Suprapubic skin (tissue), 4 donors: Measurements from ENCODE around the gene AUTS2. TPM values are rescaled to one million over a fixed set of nuclear protein-coding genes. Genes with fewer than 3 reads are reported as not detected.

ENCODE experiments used
- DNase-seq, 2 donors: peaks; one replicate each; pipeline ENCODE4 v3.0.0-alpha.2; 2019; ENCODE audit warnings: low spot score in 2 of 2
- H3K27ac ChIP-seq: fragments of 200-600 bp; sonication (generic); one replicate; pipeline ENCODE4 v1.5.1; 2019
- H3K27me3 ChIP-seq: fragments of 200-600 bp; sonication (generic); one replicate; pipeline ENCODE4 v1.5.1; 2019
- H3K36me3 ChIP-seq: fragments of 200-600 bp; sonication (generic); one replicate; pipeline ENCODE4 v1.5.1; 2019
- H3K4me1 ChIP-seq: fragments of 200-600 bp; sonication (generic); one replicate; pipeline ENCODE4 v1.5.1; 2019
- H3K4me3 ChIP-seq: fragments of 200-600 bp; sonication (generic); one replicate; pipeline ENCODE4 v1.5.1; 2019; ENCODE audit warnings: mild to moderate bottlenecking
- H3K9me3 ChIP-seq: fragments of 200-600 bp; sonication (generic); one replicate; pipeline ENCODE4 v1.5.1; 2019
- CTCF ChIP-seq, 2 donors: fragments of 200-600 bp in 1 of 2; fragments of 450-650 bp in 1 of 2; sonication (generic) in 1 of 2; IDR thresholded peaks; one replicate each; pipeline ENCODE4 v1.5.1; 2016 to 2019; ENCODE audit warnings: antibody characterized with exemption in 2 of 2, mild to moderate bottlenecking in 1 of 2, moderate library complexity in 1 of 2
- EP300 ChIP-seq: sonication (generic); formaldehyde crosslinking; IDR thresholded peaks from one replicate; pipeline ENCODE4 v1.6.1; 2017; ENCODE audit warnings: antibody characterized with exemption
- POLR2A ChIP-seq, 2 donors: fragments of 450-650 bp; IDR thresholded peaks; one replicate each; pipeline ENCODE4 v1.6.1; 2017; ENCODE audit warnings: antibody characterized with exemption in 2 of 2, mild to moderate bottlenecking in 2 of 2, moderate library complexity in 2 of 2
- POLR2AphosphoS5 ChIP-seq, 3 donors: sonication (generic); formaldehyde crosslinking; IDR thresholded peaks; one replicate each; pipeline ENCODE4 v1.6.1; 2017; ENCODE audit warnings: antibody characterized with exemption in 3 of 3
- WGBS: methylation state at CpG from one replicate; pipeline ENCODE4 v1.1.5; 2018; 5-methylcytosine and 5-hydroxymethylcytosine counted together
- total RNA-seq, 4 donors: library from RNA; depleted of rRNA; stranded (reverse); fragments of >200 nt; gene quantifications; one replicate each; pipeline ENCODE4 v1.1.0, GENCODE V29; 2016

Gene AUTS2
- total RNA-seq, 4 donors from 2014 or later = 31.0 to 102 (median 56.4) TPM

DNA sequence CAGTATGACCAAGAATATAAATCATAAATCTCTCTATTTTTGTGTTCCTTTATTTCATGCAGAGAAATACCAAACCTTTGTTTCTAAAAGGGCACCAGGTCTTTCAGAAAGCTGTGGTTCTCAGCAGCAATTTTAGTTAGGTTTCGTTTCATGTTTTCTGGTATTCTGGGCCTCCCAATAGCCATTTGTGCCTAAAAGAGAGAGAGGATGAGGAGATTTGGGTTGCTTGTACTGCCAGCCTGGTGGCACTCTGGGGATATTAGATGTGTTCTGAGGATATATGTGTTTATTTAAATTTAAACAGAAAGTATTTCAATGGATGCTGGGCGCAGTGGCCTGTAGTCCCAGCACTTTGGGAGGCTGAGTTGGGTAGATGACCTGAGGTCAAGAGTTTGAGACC lies 471.7 kb downstream of the AUTS2 start:
- Histone ChIP-seq H3K27me3 (no peaks in the 10 kb centered on the region), H3K4me1 (peaks cover 3% of the 10 kb centered on the region), H3K4me3 (no peak overlapping the region), H3K9me3 (no peaks in the 10 kb centered on the region), H3K27ac (no peak overlapping the region), H3K36me3 (no peaks in the 10 kb centered on the region)
- TF ChIP-seq POLR2AphosphoS5 (IDR thresholded peaks at IDR 0.05) = no peak
- TF ChIP-seq EP300 = no peak
- no peak for TF ChIP-seq CTCF (IDR thresholded peaks at IDR 0.05)
- no peak for TF ChIP-seq POLR2A (IDR thresholded peaks at IDR 0.05)
- DNase-seq = no peak
- 92% methylated on average over 2 of the region's 2 CpGs for WGBS

- no peaks in the 10 kb centered on the region for H3K9me3 ChIP-seq
- no peaks in the 10 kb centered on the region for H3K36me3 ChIP-seq
- TF ChIP-seq POLR2A (IDR thresholded peaks at IDR 0.05) = no peak
- TF ChIP-seq POLR2AphosphoS5 (IDR thresholded peaks at IDR 0.05) = no peak
- no peak for TF ChIP-seq EP300
- no peak for TF ChIP-seq CTCF (IDR thresholded peaks at IDR 0.05)
- peaks cover 3% of the 10 kb centered on the region for H3K4me1 ChIP-seq
- H3K4me3 ChIP-seq = no peak overlapping the region
- WGBS = 90% methylated on average over 7 of the region's 7 CpGs
- no peaks in the 10 kb centered on the region for H3K27me3 ChIP-seq
- no peak overlapping the region for H3K27ac ChIP-seq
- DNase-seq = no peak
Observed at GRCh38 chr7:70071766-70072165, 473.5 kb downstream of the AUTS2 start.

DNA sequence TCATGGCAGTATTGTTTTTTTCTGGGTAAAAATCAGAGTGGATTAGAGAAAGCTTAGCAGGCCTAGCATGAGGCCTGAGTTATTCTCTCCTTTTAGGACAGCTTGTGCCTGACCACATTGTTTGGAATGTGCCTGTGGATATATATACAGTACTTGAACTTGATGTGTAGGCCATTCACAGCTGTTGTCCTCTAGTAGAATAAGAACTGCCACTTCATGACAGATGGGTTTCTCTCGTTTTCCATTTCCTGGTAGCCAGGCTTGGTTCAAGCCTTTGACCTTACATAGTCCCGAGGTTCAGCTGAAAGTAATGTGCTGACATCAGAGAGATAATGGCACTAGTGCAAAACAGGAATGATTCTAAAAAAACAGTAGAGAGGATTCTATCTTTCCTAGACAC lies 473.9 kb downstream of the AUTS2 start:
- no peak overlapping the region for H3K27ac ChIP-seq
- DNase-seq = no peak
- WGBS = 72% methylated on average over 2 of the region's 2 CpGs

GRCh38 chr7:70076325-70076724 lies 478.1 kb downstream of the AUTS2 start:
- H3K27me3 ChIP-seq = no peaks in the 10 kb centered on the region
- no peak for DNase-seq
- TF ChIP-seq EP300 (no peak), CTCF (IDR thresholded peaks at IDR 0.05) (no peak), POLR2AphosphoS5 (IDR thresholded peaks at IDR 0.05) (no peak), POLR2A (IDR thresholded peaks at IDR 0.05) (no peak)
- peaks cover 3% of the 10 kb centered on the region for H3K4me1 ChIP-seq
- H3K4me3 ChIP-seq = no peak overlapping the region
- H3K9me3 ChIP-seq = no peaks in the 10 kb centered on the region
- H3K36me3 ChIP-seq = no peaks in the 10 kb centered on the region
- no peak overlapping the region for H3K27ac ChIP-seq
- 89% methylated on average over 1 of the region's 1 CpG for WGBS

More for the DNA sequence above, 473.9 kb downstream of the AUTS2 start:
- Histone ChIP-seq H3K36me3 (no peaks in the 10 kb centered on the region), H3K4me3 (no peak overlapping the region), H3K4me1 (peaks cover 3% of the 10 kb centered on the region), H3K27me3 (no peaks in the 10 kb centered on the region), H3K9me3 (no peaks in the 10 kb centered on the region)
- TF ChIP-seq POLR2A (IDR thresholded peaks at IDR 0.05) (no peak), EP300 (no peak), POLR2AphosphoS5 (IDR thresholded peaks at IDR 0.05) (no peak), CTCF (IDR thresholded peaks at IDR 0.05) (no peak)

GRCh38 chr7:70082099-70082611 lies 483.9 kb downstream of the AUTS2 start:
- no peaks in the 10 kb centered on the region for H3K4me1 ChIP-seq
- 52% methylated on average over 5 of the region's 5 CpGs for WGBS
- no peaks in the 10 kb centered on the region for H3K36me3 ChIP-seq
- H3K27me3 ChIP-seq = no peaks in the 10 kb centered on the region
- DNase-seq = no peak
- no peaks in the 10 kb centered on the region for H3K9me3 ChIP-seq
- no peak overlapping the region for H3K27ac ChIP-seq
- no peak for TF ChIP-seq EP300
- TF ChIP-seq POLR2AphosphoS5 (IDR thresholded peaks at IDR 0.05) = no peak
- no peak for TF ChIP-seq POLR2A (IDR thresholded peaks at IDR 0.05)
- TF ChIP-seq CTCF (IDR thresholded peaks at IDR 0.05) = no peak
- H3K4me3 ChIP-seq = no peak overlapping the region
